Measurements from ENCODE around the gene MYO7A. TPM values are rescaled to one million over a fixed set of nuclear protein-coding genes. Genes with fewer than 3 reads are reported as not detected.

Gene MYO7A
- total RNA-seq, 1 donor = under 0.01 TPM

DNA sequence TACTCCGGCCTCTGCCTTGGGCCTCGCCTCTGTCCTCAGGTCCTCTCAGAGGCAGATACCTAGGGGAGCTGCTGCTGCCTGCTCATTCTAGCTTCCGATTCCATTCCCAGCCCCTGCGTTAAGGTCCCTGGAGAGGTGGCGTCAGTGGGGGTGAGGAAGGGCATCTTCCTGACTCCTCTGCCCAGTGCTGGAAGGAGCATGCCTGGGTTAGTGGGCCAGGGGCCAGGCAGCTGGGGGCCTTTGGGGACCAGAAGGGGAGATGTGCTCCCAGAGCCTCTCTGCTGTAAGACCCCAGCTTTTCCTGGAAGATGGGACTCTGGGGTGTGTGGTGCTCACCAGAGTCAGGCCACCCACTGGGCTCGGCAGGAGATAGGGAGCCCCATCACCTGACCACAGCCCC, 3.6 kb upstream of the MYO7A start:
- Histone ChIP-seq H3K9me3 (ENCODE audit: low read depth, low read length) (no peaks in the 10 kb centered on the region), H3K4me1 (ENCODE audit: insufficient read depth, low read length) (peaks cover 11% of the 10 kb centered on the region), H3K27ac (ENCODE audit: low read depth, low read length) (no peak overlapping the region), H3K4me2 (ENCODE audit: insufficient read depth, low read length) (no peak overlapping the region), H4K20me1 (ENCODE audit: insufficient read depth, low read length) (no peaks in the 10 kb centered on the region), H3K79me2 (ENCODE audit: insufficient read depth, low read length) (no peaks in the 10 kb centered on the region), H3K4me3 (ENCODE audit: insufficient read depth, low read length) (no peak overlapping the region), H3K36me3 (ENCODE audit: insufficient read depth, low read length) (peaks cover 11% of the 10 kb centered on the region), H2AFZ (ENCODE audit: low read length) (no peak overlapping the region), H3K27me3 (ENCODE audit: insufficient read depth, low read length) (no peaks in the 10 kb centered on the region)
- no peak for DNase-seq (ENCODE audit: insufficient read length, low spot score, missing footprints)
- TF ChIP-seq, protein P1, sequence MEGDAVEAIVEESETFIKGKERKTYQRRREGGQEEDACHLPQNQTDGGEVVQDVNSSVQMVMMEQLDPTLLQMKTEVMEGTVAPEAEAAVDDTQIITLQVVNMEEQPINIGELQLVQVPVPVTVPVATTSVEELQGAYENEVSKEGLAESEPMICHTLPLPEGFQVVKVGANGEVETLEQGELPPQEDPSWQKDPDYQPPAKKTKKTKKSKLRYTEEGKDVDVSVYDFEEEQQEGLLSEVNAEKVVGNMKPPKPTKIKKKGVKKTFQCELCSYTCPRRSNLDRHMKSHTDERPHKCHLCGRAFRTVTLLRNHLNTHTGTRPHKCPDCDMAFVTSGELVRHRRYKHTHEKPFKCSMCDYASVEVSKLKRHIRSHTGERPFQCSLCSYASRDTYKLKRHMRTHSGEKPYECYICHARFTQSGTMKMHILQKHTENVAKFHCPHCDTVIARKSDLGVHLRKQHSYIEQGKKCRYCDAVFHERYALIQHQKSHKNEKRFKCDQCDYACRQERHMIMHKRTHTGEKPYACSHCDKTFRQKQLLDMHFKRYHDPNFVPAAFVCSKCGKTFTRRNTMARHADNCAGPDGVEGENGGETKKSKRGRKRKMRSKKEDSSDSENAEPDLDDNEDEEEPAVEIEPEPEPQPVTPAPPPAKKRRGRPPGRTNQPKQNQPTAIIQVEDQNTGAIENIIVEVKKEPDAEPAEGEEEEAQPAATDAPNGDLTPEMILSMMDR (IDR thresholded peaks at IDR 0.05; ENCODE audit: extremely low read depth, low read depth, low read length) = no peak

DNA sequence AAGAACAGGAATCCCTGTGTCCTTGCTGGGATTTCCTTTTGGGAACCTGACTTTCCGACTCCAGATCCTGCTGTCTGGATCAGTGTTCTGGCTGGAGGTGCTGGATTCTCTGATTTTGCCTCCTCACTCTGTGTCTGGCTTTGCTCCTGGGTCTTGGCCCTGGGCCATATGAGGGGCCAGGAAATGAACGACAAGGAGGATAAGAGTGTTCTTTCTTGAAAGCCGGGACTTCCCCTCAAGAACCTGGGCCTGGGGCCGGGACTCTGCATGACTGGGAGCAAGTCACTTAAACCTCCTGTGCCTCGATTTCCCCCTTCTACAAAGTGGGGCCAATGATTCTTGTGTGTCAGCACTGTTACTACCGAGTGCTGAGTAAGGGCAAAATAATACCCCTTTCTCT, 2.9 kb upstream of the MYO7A start:
- Histone ChIP-seq H3K4me3 (ENCODE audit: insufficient read depth, low read length) (no peak overlapping the region), H3K4me2 (ENCODE audit: insufficient read depth, low read length) (no peak overlapping the region), H3K27me3 (ENCODE audit: insufficient read depth, low read length) (no peaks in the 10 kb centered on the region), H2AFZ (ENCODE audit: low read length) (no peak overlapping the region), H3K27ac (ENCODE audit: low read depth, low read length) (no peak overlapping the region), H3K36me3 (ENCODE audit: insufficient read depth, low read length) (peaks cover 11% of the 10 kb centered on the region), H3K79me2 (ENCODE audit: insufficient read depth, low read length) (no peaks in the 10 kb centered on the region), H3K4me1 (ENCODE audit: insufficient read depth, low read length) (peaks cover 11% of the 10 kb centered on the region), H3K9me3 (ENCODE audit: low read depth, low read length) (no peaks in the 10 kb centered on the region), H4K20me1 (ENCODE audit: insufficient read depth, low read length) (no peaks in the 10 kb centered on the region)
- no peak for DNase-seq (ENCODE audit: insufficient read length, low spot score, missing footprints)
- TF ChIP-seq, protein P1 (IDR thresholded peaks at IDR 0.05; ENCODE audit: extremely low read depth, low read depth, low read length) = no peak

DNA sequence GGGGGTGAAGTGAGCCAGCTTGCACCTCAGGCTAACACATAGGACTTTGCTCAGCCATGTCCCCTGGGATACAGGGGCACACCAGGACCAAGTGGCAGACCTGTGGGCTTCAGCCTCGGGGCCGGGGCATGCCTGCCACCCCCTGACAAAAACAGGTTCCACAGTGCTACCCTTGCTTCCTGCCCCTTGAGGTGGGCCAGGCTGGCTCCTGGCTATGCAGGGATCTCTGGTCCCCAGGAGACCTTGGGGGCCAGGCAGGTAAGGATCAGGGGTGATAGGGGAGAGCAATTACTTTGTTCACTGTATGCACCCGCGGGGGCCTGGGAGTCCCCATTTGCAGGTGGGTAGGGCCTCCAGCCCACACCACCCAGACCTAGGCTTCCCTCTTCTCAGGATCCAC, 2.4 kb upstream of the MYO7A start:
- no peak overlapping the region for H2AFZ ChIP-seq (ENCODE audit: low read length)
- H3K36me3 ChIP-seq (ENCODE audit: insufficient read depth, low read length) = peaks cover 11% of the 10 kb centered on the region
- no peak overlapping the region for H3K27ac ChIP-seq (ENCODE audit: low read depth, low read length)
- H3K79me2 ChIP-seq (ENCODE audit: insufficient read depth, low read length) = no peaks in the 10 kb centered on the region
- H3K27me3 ChIP-seq (ENCODE audit: insufficient read depth, low read length) = no peaks in the 10 kb centered on the region
- DNase-seq (ENCODE audit: insufficient read length, low spot score, missing footprints) = no peak
- no peaks in the 10 kb centered on the region for H3K9me3 ChIP-seq (ENCODE audit: low read depth, low read length)
- H3K4me3 ChIP-seq (ENCODE audit: insufficient read depth, low read length) = no peak overlapping the region
- H3K4me2 ChIP-seq (ENCODE audit: insufficient read depth, low read length) = no peak overlapping the region
- H3K4me1 ChIP-seq (ENCODE audit: insufficient read depth, low read length) = peaks cover 11% of the 10 kb centered on the region
- TF ChIP-seq, protein P1 (IDR thresholded peaks at IDR 0.05; ENCODE audit: extremely low read depth, low read depth, low read length) = no peak
- H4K20me1 ChIP-seq (ENCODE audit: insufficient read depth, low read length) = no peaks in the 10 kb centered on the region

DNA sequence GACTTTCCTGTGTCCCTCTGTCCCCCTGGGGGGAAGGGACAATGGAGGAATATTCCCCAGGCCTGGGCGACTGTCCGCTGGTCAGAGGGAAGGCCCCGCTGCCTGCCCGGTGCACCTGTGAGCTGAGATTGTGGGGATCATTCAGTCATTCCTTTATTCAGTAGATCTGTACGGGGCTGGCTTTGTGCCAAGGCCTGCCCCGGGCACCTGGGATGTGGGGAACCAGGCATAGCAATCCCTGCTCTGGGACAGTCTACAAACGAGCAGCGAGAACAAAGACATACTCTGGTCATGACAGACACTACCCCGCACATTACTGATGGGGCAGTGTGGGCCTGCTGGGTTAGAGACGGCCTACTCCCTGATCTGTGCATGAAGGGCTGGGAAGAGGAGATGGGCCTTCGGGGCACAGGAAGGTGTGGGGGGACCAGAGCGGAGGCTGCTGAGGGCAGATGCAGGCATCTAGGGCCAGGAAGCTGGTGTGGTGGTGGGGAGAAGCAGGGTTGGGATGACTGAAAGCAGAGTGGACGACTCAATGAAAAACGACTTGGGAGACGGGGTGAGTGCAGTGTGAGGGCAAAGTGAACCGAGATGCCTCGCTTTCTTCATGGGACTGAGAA, 1.8 kb upstream of the MYO7A start:
- Histone ChIP-seq H3K79me2 (ENCODE audit: insufficient read depth, low read length) (no peaks in the 10 kb centered on the region), H3K36me3 (ENCODE audit: insufficient read depth, low read length) (peaks cover 5% of the 10 kb centered on the region), H3K4me2 (ENCODE audit: insufficient read depth, low read length) (no peak overlapping the region), H3K27me3 (ENCODE audit: insufficient read depth, low read length) (no peaks in the 10 kb centered on the region), H3K4me3 (ENCODE audit: insufficient read depth, low read length) (no peak overlapping the region), H3K4me1 (ENCODE audit: insufficient read depth, low read length) (peaks cover 11% of the 10 kb centered on the region), H4K20me1 (ENCODE audit: insufficient read depth, low read length) (no peaks in the 10 kb centered on the region), H2AFZ (ENCODE audit: low read length) (no peak overlapping the region), H3K9me3 (ENCODE audit: low read depth, low read length) (no peaks in the 10 kb centered on the region), H3K27ac (ENCODE audit: low read depth, low read length) (no peak overlapping the region)
- TF ChIP-seq, protein P1 (IDR thresholded peaks at IDR 0.05; ENCODE audit: extremely low read depth, low read depth, low read length) = no peak
- no peak for DNase-seq (ENCODE audit: insufficient read length, low spot score, missing footprints)
